GM12864 (cell line): ENCODE measurements around the gene SSTR4.

ENCODE experiments used
- DNase-seq: peaks from one replicate; pipeline ENCODE4 v3.0.0-alpha.2; 2011; ENCODE audit warnings: low read depth
- H3K4me3 ChIP-seq: 2 replicates; pipeline ENCODE4 v1.5.1; 2011; ENCODE audit warnings: mild to moderate bottlenecking, low read depth, low read length, control low read depth
- CTCF ChIP-seq: IDR thresholded peaks from 2 replicates; pipeline ENCODE4 v1.5.1; 2011; ENCODE audit warnings: low read depth, mild to moderate bottlenecking, moderate library complexity, low read length, control low read depth, inconsistent platforms; ENCODE audit errors: missing control alignments

Gene SSTR4

GRCh38 chr20:23039136-23039875 is 4.2 kb downstream of the SSTR4 start:
- no peak for DNase-seq
- no peak overlapping the region for H3K4me3 ChIP-seq
- TF ChIP-seq CTCF: no peak

- no peak overlapping the region for H3K4me3 ChIP-seq
- DNase-seq: no peak
- TF ChIP-seq CTCF: no peak
These were observed 4.9 kb downstream of the SSTR4 start for GRCh38 chr20:23039885-23040508.

GRCh38 chr20:23042270-23042669 is 7.2 kb downstream of the SSTR4 start:
- no peak for TF ChIP-seq CTCF
- DNase-seq: no peak
- H3K4me3 ChIP-seq: no peak overlapping the region

- no peak for DNase-seq
- H3K4me3 ChIP-seq: no peak overlapping the region
- peak; percentile 19 for TF ChIP-seq CTCF
These were observed 8.3 kb downstream of the SSTR4 start for GRCh38 chr20:23043376-23043775.

- no peak for TF ChIP-seq CTCF
- H3K4me3 ChIP-seq: no peak overlapping the region
- DNase-seq: no peak
These were observed 11.3 kb downstream of the SSTR4 start for GRCh38 chr20:23046431-23046830.

GRCh38 chr20:23047001-23047737 is 12.1 kb downstream of the SSTR4 start:
- DNase-seq: no peak
- no peak for TF ChIP-seq CTCF
- H3K4me3 ChIP-seq: no peak overlapping the region
